Uterus (tissue), 2 donors: ENCODE data around the gene WDR86.

Source experiments
- CTCF ChIP-seq, 4 experiments: fragments of 200-600 bp in 2 of 4; fragments of 450-650 bp in 2 of 4; sonication (generic) in 2 of 4; IDR thresholded peaks; one replicate each; pipeline ENCODE4 v1.5.1; 2016 to 2019; ENCODE audit warnings: antibody characterized with exemption in 4 of 4, mild to moderate bottlenecking in 2 of 4, moderate library complexity in 1 of 4
- POLR2A ChIP-seq, 2 donors: fragments of 450-650 bp; IDR thresholded peaks; one replicate each; pipeline ENCODE4 v1.6.1; 2016; ENCODE audit warnings: antibody characterized with exemption in 2 of 2, mild to moderate bottlenecking in 1 of 2, moderate library complexity in 1 of 2

DNA sequence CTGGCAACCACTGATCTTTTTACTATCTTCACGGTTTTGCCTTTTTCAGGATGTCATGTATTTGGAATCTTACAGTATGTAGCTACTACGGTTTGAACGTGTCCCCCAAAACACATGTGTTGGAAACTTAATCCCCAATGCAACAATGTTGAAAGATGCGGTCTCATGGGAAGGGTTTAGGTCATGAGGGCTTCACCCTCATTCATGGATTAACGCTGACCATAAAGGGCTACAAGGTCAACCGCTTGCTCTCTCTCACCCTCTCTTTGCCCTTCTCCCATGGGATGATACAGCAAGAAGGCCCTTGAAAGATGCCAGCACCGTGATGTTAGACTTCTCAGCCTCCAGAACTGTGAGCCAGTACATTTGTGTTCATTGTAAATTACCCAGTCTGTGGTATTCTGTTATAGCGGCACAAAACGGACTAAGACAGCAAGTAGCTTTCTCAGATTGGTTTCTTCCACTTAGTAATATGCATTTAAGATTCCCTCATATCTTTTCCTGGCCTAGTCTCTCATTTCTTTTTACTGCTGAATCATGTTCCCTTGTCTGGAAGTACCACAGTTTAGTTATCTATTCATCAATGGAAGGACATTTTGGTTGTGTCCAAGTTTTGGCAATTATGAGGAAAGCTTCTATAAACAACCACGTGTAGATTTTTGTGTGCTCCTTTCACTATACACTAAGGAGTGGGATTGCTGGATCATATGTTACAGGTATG lies 33.1 kb upstream of the WDR86 start:
- TF ChIP-seq POLR2A (IDR thresholded peaks at IDR 0.05), result no peak
- TF ChIP-seq CTCF (IDR thresholded peaks at IDR 0.05), result no peak
